Mesothelial cell of epicardium (in vitro differentiated cells): ENCODE results near the gene NUP93. TPM values are rescaled to one million over a fixed set of nuclear protein-coding genes. Genes with fewer than 3 reads are reported as not detected.

Source experiments
- DNase-seq, 2 experiments: peaks; one replicate each; pipeline ENCODE4 v3.0.0; 2021; ENCODE audit warnings: low spot score in 2 of 2; ENCODE audit not compliant: unreplicated experiment in 2 of 2
- H3K27ac Mint-ChIP-seq: 2 replicates; pipeline ENCODE4 v1.8.0; 2021; ENCODE audit warnings: mixed read lengths
- H3K27me3 Mint-ChIP-seq: 2 replicates; pipeline ENCODE4 v1.8.0; 2021; ENCODE audit warnings: low read depth, mixed read lengths
- H3K36me3 Mint-ChIP-seq: 2 replicates; pipeline ENCODE4 v1.8.0; 2021; ENCODE audit warnings: mixed read lengths
- H3K4me1 Mint-ChIP-seq: 2 replicates; pipeline ENCODE4 v1.8.0; 2021; ENCODE audit warnings: mixed read lengths
- H3K4me3 Mint-ChIP-seq: 2 replicates; pipeline ENCODE4 v1.8.0; 2021; ENCODE audit warnings: mild to moderate bottlenecking, moderate library complexity, mixed read lengths
- H3K9me3 Mint-ChIP-seq: 2 replicates; pipeline ENCODE4 v1.8.0; 2021; ENCODE audit warnings: mixed read lengths
- total RNA-seq: library from RNA; stranded (reverse); gene quantifications from 3 replicates; pipeline ENCODE4 v1.2.1, GENCODE V29; 2021
- TF ChIP-seq, protein P1 (sequence below): fragments of 200-600 bp; sonication (generic); IDR thresholded peaks from one replicate; pipeline ENCODE4 v1.5.0; 2021; ENCODE audit warnings: antibody characterized with exemption; ENCODE audit not compliant: unreplicated experiment

Gene NUP93
- total RNA-seq, 1 donor from 2014 or later = 74.6 TPM

- no peaks in the 10 kb centered on the region for H3K27me3 Mint-ChIP-seq
- peaks cover 30% of the 10 kb centered on the region for H3K4me1 Mint-ChIP-seq
- H3K36me3 Mint-ChIP-seq = no peaks in the 10 kb centered on the region
- TF ChIP-seq, protein P1, sequence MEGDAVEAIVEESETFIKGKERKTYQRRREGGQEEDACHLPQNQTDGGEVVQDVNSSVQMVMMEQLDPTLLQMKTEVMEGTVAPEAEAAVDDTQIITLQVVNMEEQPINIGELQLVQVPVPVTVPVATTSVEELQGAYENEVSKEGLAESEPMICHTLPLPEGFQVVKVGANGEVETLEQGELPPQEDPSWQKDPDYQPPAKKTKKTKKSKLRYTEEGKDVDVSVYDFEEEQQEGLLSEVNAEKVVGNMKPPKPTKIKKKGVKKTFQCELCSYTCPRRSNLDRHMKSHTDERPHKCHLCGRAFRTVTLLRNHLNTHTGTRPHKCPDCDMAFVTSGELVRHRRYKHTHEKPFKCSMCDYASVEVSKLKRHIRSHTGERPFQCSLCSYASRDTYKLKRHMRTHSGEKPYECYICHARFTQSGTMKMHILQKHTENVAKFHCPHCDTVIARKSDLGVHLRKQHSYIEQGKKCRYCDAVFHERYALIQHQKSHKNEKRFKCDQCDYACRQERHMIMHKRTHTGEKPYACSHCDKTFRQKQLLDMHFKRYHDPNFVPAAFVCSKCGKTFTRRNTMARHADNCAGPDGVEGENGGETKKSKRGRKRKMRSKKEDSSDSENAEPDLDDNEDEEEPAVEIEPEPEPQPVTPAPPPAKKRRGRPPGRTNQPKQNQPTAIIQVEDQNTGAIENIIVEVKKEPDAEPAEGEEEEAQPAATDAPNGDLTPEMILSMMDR = no peak
- H3K4me3 Mint-ChIP-seq = no peak overlapping the region
- no peaks in the 10 kb centered on the region for H3K9me3 Mint-ChIP-seq
- no peak for DNase-seq
- no peak overlapping the region for H3K27ac Mint-ChIP-seq
Observed at GRCh38 chr16:56861092-56861610, 131.2 kb downstream of the NUP93 start.

- no peaks in the 10 kb centered on the region for H3K9me3 Mint-ChIP-seq
- TF ChIP-seq, protein P1 = no peak
- H3K27ac Mint-ChIP-seq = no peak overlapping the region
- peaks cover 30% of the 10 kb centered on the region for H3K4me1 Mint-ChIP-seq
- no peak overlapping the region for H3K4me3 Mint-ChIP-seq
- H3K27me3 Mint-ChIP-seq = no peaks in the 10 kb centered on the region
- no peaks in the 10 kb centered on the region for H3K36me3 Mint-ChIP-seq
- DNase-seq = no peak
Observed at GRCh38 chr16:56861756-56862155, 131.8 kb downstream of the NUP93 start.

DNA sequence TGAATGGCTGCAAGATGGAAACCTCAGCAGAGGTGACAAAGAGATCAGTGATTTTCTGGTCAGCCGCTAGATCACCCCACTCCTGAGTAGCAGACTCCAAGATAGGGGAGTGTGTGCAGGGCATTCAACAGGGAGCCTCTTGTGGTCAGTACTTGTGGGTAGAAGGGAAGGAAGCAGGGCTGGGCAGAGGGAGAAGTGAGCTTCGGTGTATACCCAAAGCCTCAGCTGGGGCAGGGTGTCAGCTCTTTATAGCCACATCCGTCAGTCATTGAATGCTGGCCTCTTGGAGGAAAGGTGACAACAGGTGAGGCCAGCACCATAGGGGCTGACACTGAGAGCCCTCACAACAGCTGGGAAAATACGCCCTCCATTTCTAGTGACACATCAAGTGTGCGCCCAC lies 132.8 kb downstream of the NUP93 start:
- H3K27me3 Mint-ChIP-seq = no peaks in the 10 kb centered on the region
- DNase-seq = no peak
- TF ChIP-seq, protein P1 = no peak
- no peak overlapping the region for H3K4me3 Mint-ChIP-seq
- H3K27ac Mint-ChIP-seq = no peak overlapping the region
- H3K36me3 Mint-ChIP-seq = no peaks in the 10 kb centered on the region
- H3K4me1 Mint-ChIP-seq = peaks cover 35% of the 10 kb centered on the region
- H3K9me3 Mint-ChIP-seq = no peaks in the 10 kb centered on the region

GRCh38 chr16:56864960-56865359 lies 135.0 kb downstream of the NUP93 start, which contains the start of gene SLC12A3:
SLC12A3 (plus strand) TSS chr16:56865207; CDS start chr16:56865236, 29 bp downstream.
- TF ChIP-seq, protein P1 = no peak
- no peak within 1 kb of the TSS for H3K27ac Mint-ChIP-seq
- no peak within 1 kb of the TSS for H3K4me3 Mint-ChIP-seq
- no peaks in the 10 kb centered on the region for H3K9me3 Mint-ChIP-seq
- DNase-seq = no peak
- H3K4me1 Mint-ChIP-seq = peaks cover 33% of the 10 kb centered on the region
- H3K36me3 Mint-ChIP-seq = no peaks in the 10 kb centered on the region
- H3K27me3 Mint-ChIP-seq = no peaks in the 10 kb centered on the region

- Mint-ChIP-seq H3K4me1 (peaks cover 28% of the 10 kb centered on the region), H3K9me3 (no peaks in the 10 kb centered on the region), H3K4me3 (no peak overlapping the region), H3K27me3 (no peaks in the 10 kb centered on the region), H3K36me3 (no peaks in the 10 kb centered on the region), H3K27ac (no peak overlapping the region)
- TF ChIP-seq, protein P1 = no peak
- no peak for DNase-seq
Observed at GRCh38 chr16:56865394-56866062, 135.6 kb downstream of the NUP93 start.
